NAMALWA (cell line): ENCODE measurements around the gene TXLNB.
A peak's percentile ranks its signal among the peaks of the same experiment; 100 is the strongest.

ENCODE experiments used
- DNase-seq: peaks from one replicate; pipeline ENCODE4 v3.0.0-alpha.2; 2015; ENCODE audit warnings: low spot score

TXLNB gene

GRCh38 chr6:139291813-139292619, at the start of gene TXLNB:
Gene TXLNB, minus strand, starts transcription at chr6:139291998. Its CDS starts 3,099 bp downstream, at chr6:139288899.
- peak; percentile 84 for DNase-seq

GRCh38 chr6:139341060-139341459, 49.3 kb upstream of the TXLNB start:
- no peak for DNase-seq

GRCh38 chr6:139338795-139339194, 47.0 kb upstream of the TXLNB start:
- DNase-seq, result no peak

GRCh38 chr6:139337830-139338229, 46.0 kb upstream of the TXLNB start:
- no peak for DNase-seq

- no peak for DNase-seq
Measured at GRCh38 chr6:139337001-139337400, 45.2 kb upstream of the TXLNB start.

GRCh38 chr6:139336488-139336887, 44.7 kb upstream of the TXLNB start:
- DNase-seq, result peak; percentile 51

- no peak for DNase-seq
Measured at GRCh38 chr6:139335447-139336210, 43.8 kb upstream of the TXLNB start.

- DNase-seq, result no peak
Measured at GRCh38 chr6:139334806-139335446, 43.1 kb upstream of the TXLNB start.

- DNase-seq, result no peak
Measured at GRCh38 chr6:139330826-139331500, 39.2 kb upstream of the TXLNB start.

- DNase-seq, result no peak
Measured at GRCh38 chr6:139330306-139330705, 38.5 kb upstream of the TXLNB start.

- DNase-seq, result no peak
Measured at GRCh38 chr6:139329224-139329623, 37.4 kb upstream of the TXLNB start.

- peak; percentile 87 for DNase-seq
Measured at GRCh38 chr6:139327038-139327437, 35.2 kb upstream of the TXLNB start.

- DNase-seq, result peak; percentile 81
Measured at GRCh38 chr6:139325686-139326085, 33.9 kb upstream of the TXLNB start.

GRCh38 chr6:139325125-139325524, 33.3 kb upstream of the TXLNB start:
- DNase-seq, result peak; percentile 85

GRCh38 chr6:139324301-139324555, 32.4 kb upstream of the TXLNB start:
- no peak for DNase-seq

- peak; percentile 87 for DNase-seq
Measured at GRCh38 chr6:139323511-139324300, 31.9 kb upstream of the TXLNB start.

- DNase-seq, result no peak
Measured at GRCh38 chr6:139320081-139320480, 28.3 kb upstream of the TXLNB start.

GRCh38 chr6:139316622-139317317, 25.0 kb upstream of the TXLNB start:
- DNase-seq, result no peak

GRCh38 chr6:139313784-139314545, 22.2 kb upstream of the TXLNB start:
- DNase-seq, result no peak

- no peak for DNase-seq
Measured at GRCh38 chr6:139313229-139313628, 21.4 kb upstream of the TXLNB start.
